Ectodermal cell (in vitro differentiated cells): ENCODE results near the gene KDM4C.

Experiments used
- H3K27ac ChIP-seq: 2 replicates; pipeline ENCODE4 v1.7.0; 2013; ENCODE audit warnings: mild to moderate bottlenecking, low read depth, low read length; ENCODE audit not compliant: insufficient read depth, poor library complexity, severe bottlenecking
- H3K27me3 ChIP-seq: 2 replicates; pipeline ENCODE4 v1.7.0; 2013; ENCODE audit warnings: mild to moderate bottlenecking, low read length; ENCODE audit not compliant: insufficient read depth, control insufficient read depth, poor library complexity, severe bottlenecking
- H3K36me3 ChIP-seq: one replicate; pipeline ENCODE4 v1.7.0; 2013; ENCODE audit warnings: low read length; ENCODE audit not compliant: control insufficient read depth, insufficient read depth
- H3K4me1 ChIP-seq: one replicate; pipeline ENCODE4 v1.7.0; 2013; ENCODE audit warnings: low read length; ENCODE audit not compliant: control insufficient read depth, insufficient read depth
- H3K4me3 ChIP-seq: 2 replicates; pipeline ENCODE4 v1.7.0; 2013; ENCODE audit warnings: low read depth, low read length, control low read depth; ENCODE audit not compliant: insufficient read depth
- H3K9me3 ChIP-seq: 2 replicates; pipeline ENCODE4 v1.7.0; 2013; ENCODE audit warnings: mild to moderate bottlenecking, low read length, moderate library complexity; ENCODE audit not compliant: control insufficient read depth
- WGBS, 2 experiments: methylation state at CpG; one replicate each; pipeline ENCODE4 v1.1.7; 2013; ENCODE audit warnings: missing lambda C conversion rate in 2 of 2; 5-methylcytosine and 5-hydroxymethylcytosine counted together

KDM4C gene

DNA sequence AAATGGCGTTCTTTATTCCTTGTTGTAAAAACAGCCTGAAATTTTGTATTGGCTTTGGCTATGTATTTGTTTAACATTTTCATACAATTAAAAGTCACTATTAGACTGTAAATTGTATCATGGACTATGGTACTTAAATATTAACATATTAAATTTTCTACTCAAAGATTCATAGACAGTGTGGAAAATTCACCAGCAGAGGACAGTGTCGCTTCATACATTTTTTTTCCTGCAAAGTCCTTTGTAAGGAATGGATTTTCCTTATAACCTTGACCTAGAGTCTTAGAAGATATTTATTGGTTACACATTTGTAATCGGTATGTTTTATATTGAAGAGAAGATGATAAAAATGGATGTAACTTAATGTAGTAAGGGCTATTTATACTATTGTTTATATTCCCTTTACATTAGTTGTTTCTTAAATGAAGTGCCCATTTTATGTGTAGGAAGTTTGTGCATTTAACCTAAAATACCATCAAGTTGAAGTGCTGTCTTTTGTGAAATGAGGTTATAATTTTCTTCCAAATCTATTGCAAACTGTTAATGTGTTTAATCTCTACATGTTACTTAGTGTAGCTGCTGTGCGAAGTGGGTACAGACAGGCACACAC is 150.1 kb downstream of the KDM4C start:
- Histone ChIP-seq H3K27me3 (no peaks in the 10 kb centered on the region), H3K4me3 (no peak overlapping the region), H3K27ac (no peak overlapping the region), H3K4me1 (peaks cover 4% of the 10 kb centered on the region), H3K36me3 (no peaks in the 10 kb centered on the region), H3K9me3 (no peaks in the 10 kb centered on the region)
- WGBS, 2 experiments = 97 to 100% methylated on average over 2 to 3 of the region's 4 CpGs

DNA sequence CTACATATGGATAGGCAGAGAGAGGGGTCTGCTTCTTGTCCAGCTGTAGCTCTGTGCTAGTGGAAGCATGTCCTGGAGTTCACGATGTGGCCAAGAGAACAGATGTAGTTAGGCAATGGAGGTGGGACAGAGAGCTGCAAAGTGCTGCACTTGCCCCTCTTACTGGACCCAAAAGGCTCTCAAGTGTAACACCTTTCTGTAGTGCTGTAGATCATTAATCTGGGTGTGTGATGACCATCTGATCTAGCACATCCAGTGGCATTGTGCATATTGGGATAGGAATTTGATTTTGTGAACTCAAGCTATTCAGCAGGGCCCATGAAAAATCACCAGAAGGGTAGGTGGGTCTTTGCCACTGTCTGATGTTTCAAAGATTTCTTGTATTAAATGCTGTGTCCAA is 151.4 kb downstream of the KDM4C start:
- Histone ChIP-seq H3K27ac (no peak overlapping the region), H3K4me1 (peaks cover 4% of the 10 kb centered on the region), H3K9me3 (no peaks in the 10 kb centered on the region), H3K27me3 (no peaks in the 10 kb centered on the region), H3K4me3 (no peak overlapping the region), H3K36me3 (no peaks in the 10 kb centered on the region)
- 89 to 90% methylated on average over 1 of the region's 1 CpG for WGBS, 2 experiments

DNA sequence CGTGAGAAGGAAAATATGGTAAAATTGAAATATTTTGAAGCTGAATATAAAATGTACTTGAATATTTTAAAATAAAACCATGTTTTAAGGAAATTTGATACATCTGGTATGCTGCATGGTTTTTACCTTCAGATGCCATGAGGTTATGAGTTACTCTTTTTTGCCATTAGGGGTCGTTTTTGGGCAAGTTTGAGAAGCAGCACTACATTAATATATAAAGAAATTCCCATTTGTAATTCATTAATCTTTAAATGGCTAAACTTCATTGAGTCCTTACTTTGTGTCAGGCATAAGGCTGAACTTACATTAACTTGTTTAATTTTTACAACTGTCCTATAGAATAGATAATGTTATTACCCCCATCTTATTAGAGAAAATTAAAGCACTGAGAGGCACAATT is 152.3 kb downstream of the KDM4C start:
- Histone ChIP-seq H3K36me3 (no peaks in the 10 kb centered on the region), H3K27ac (no peak overlapping the region), H3K27me3 (no peaks in the 10 kb centered on the region), H3K4me1 (peaks cover 4% of the 10 kb centered on the region), H3K9me3 (no peaks in the 10 kb centered on the region), H3K4me3 (no peak overlapping the region)
- 21 to 44% methylated on average over 1 to 2 of the region's 2 CpGs for WGBS, 2 experiments

DNA sequence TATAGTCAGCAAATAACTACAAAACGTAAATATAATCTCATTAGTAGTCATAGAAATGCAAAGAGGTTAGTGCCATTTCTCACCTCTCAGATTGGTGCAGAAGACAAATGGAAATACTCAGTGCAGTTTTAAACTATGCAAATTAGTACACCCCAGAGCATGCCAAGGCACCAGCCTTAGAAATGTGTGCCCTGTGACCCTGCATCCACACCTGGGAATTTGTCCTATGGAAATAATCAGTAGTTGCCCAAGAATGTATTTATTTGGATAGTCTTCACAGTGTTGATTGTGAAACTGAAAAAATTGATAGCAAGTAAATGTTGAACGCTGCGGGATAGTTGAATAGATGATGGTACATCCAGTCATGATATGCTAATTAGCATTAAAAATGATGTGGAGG is 152.7 kb downstream of the KDM4C start:
- WGBS, 2 experiments = 91% methylated on average over 3 of the region's 3 CpGs
- no peaks in the 10 kb centered on the region for H3K9me3 ChIP-seq
- H3K36me3 ChIP-seq = no peaks in the 10 kb centered on the region

DNA sequence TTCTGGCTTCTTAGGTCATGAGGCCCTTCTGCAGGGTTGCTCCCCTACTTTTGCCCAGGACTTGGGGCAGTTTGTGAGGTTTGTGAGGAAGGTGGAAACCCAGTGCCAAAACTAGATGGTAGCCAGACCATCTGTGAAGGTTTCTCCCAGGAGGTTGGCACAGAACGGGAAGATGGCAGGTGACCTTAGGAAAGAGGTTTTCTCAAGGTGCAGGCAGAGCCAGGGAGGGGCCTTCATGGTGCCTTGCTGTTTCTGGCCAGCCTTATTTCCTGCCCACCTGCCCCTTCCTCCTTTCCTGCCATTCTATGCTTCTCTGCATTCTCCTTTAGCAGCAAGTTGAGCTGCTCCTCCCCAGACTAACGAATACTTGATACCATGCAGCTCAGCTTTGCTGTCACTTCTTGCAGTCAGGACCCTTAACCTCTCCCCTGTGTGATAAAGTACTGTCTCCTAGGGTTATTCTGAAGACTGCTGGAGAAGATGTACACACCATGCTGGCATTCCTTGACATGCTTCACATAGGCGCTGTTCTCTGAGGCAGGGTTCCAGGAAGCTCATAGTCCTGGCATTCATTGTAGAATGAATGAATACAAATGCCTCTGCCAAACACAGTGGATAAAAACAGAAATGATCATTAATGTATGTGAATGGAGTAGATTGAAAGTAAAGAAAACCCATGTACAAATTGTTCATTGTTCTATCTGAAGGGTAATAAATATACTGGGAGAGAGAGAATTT is 154.3 kb downstream of the KDM4C start:
- WGBS, 2 experiments = 85 to 88% methylated on average over 3 of the region's 3 CpGs
- no peaks in the 10 kb centered on the region for H3K36me3 ChIP-seq
- no peaks in the 10 kb centered on the region for H3K9me3 ChIP-seq
- H3K27me3 ChIP-seq = no peaks in the 10 kb centered on the region
- H3K4me3 ChIP-seq = no peak overlapping the region
- H3K4me1 ChIP-seq = peaks cover 4% of the 10 kb centered on the region
- no peak overlapping the region for H3K27ac ChIP-seq

More for the DNA sequence above, 152.7 kb downstream of the KDM4C start:
- Histone ChIP-seq H3K27me3 (no peaks in the 10 kb centered on the region), H3K4me3 (no peak overlapping the region), H3K4me1 (peaks cover 4% of the 10 kb centered on the region), H3K27ac (no peak overlapping the region)

DNA sequence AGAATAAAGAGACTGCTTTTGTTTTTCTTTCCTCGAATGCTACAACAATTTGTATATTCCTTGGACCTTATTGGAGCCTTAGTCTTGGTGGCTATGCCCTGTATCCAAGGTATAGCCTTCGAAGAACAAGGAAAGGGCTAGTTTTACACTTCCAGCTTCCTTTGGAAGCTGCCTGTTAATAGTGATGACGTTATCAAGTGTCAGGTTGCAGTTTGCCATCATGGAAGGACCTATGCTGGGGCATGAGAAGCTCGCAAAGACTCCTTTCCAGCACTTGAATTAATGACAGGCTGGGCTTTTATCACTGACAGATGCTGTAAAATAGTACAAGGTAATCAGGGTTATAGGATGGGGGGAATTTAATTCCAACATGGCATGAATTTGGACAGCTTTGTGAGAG is 157.9 kb downstream of the KDM4C start:
- no peaks in the 10 kb centered on the region for H3K27me3 ChIP-seq
- 83 to 84% methylated on average over 4 of the region's 4 CpGs for WGBS, 2 experiments
- no peaks in the 10 kb centered on the region for H3K9me3 ChIP-seq
- H3K4me1 ChIP-seq = peaks cover 4% of the 10 kb centered on the region
- no peak overlapping the region for H3K27ac ChIP-seq
- no peak overlapping the region for H3K4me3 ChIP-seq
- H3K36me3 ChIP-seq = no peaks in the 10 kb centered on the region

DNA sequence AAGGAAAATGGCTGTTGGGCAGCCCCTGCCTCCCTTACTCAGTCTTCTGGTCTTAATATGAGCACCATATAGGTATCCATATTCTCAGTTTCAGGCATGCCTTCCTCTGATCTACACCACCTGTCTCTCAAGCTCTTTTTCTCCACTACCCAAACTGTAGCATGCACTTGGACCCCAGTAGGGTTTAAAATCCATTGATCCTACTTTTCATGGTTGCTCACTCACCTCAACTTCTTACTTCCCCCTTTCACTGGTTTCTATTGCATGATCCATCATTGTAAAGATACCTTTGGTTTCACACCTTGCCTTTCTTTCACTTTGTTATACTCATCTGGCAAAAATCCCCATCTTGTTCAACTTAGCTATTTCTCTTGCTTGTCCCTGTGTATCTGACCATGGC is 159.4 kb downstream of the KDM4C start:
- H3K27me3 ChIP-seq = no peaks in the 10 kb centered on the region
- H3K4me1 ChIP-seq = peaks cover 2% of the 10 kb centered on the region
- no peaks in the 10 kb centered on the region for H3K36me3 ChIP-seq
- H3K9me3 ChIP-seq = no peaks in the 10 kb centered on the region
- H3K27ac ChIP-seq = no peak overlapping the region
- no peak overlapping the region for H3K4me3 ChIP-seq

DNA sequence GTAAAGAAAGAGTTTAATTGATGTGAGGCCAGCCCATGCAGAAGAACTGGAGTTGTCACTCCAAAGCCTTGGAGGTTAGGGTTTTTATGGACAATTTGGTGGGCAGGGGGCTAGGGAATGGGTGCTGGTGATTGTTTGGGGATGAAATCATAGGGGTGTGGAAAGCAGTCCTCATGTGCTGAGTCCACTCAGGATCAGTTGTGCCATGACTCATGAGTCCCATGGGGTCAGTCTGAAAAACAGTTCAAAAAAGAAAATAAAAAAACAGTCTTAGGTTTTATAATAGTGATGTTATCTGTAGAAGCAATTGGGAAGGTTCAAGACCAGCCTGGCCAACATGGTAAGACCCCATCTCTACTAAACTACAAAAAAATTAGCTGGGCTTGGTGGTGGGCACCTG is 162.3 kb downstream of the KDM4C start:
- no peak overlapping the region for H3K4me3 ChIP-seq
- H3K27ac ChIP-seq = no peak overlapping the region
- no peaks in the 10 kb centered on the region for H3K36me3 ChIP-seq
- no peaks in the 10 kb centered on the region for H3K4me1 ChIP-seq
- no peaks in the 10 kb centered on the region for H3K9me3 ChIP-seq
- H3K27me3 ChIP-seq = no peaks in the 10 kb centered on the region

DNA sequence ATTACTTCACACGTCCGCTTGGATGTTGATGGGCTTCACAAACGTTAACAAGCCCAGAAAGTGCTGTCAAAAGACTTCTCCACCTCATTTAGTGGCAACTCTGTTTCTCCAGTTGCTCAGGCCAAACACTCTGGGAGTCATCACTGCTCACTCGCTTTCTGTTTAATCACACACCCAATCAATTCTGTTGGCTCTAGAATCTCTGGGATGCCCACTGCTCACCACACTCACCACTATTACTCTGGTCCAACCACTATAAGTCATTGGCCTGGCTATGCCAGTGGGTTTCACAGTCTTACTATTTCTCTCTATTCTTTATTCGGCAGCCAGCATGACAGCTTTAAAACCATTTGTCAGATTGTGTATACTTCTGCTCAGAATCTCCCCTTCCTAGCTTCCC is 163.5 kb downstream of the KDM4C start:
- Histone ChIP-seq H3K36me3 (no peaks in the 10 kb centered on the region), H3K4me3 (no peak overlapping the region), H3K27me3 (no peaks in the 10 kb centered on the region), H3K4me1 (no peaks in the 10 kb centered on the region), H3K9me3 (no peaks in the 10 kb centered on the region), H3K27ac (no peak overlapping the region)
- 93 to 94% methylated on average over 5 of the region's 5 CpGs for WGBS, 2 experiments

DNA sequence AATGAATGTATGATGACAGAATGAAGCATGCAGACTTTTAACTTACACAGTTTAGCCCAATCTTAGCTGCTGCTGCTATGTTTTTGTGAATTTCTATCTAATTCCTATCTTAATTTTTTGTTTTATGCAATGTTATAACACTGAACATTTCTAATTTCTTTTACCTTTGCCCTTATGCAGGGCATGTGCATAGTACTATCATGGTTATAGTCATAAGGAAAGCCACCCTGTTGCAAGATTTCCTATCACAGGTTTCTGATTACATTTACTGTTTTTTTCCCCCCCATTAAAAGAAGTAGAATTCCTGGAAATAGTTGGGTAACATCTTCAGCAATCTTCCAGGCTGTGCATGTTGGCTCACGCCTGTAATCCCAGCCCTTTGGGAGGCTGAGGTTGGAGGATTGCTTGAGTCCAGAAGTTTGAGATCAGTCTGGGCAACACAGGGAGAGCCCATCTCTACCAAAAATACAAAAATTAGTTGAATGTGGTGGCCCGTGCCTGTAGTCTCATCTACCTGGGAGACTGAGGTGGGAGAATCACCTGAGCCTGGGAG is 164.4 kb downstream of the KDM4C start:
- Histone ChIP-seq H3K36me3 (no peaks in the 10 kb centered on the region), H3K9me3 (no peaks in the 10 kb centered on the region), H3K4me1 (no peaks in the 10 kb centered on the region), H3K27ac (no peak overlapping the region), H3K4me3 (no peak overlapping the region), H3K27me3 (no peaks in the 10 kb centered on the region)
- 93 to 96% methylated on average over 2 of the region's 2 CpGs for WGBS, 2 experiments
